GM19463 (cell line): ENCODE results near the gene ALX4.

Experiments
- ATAC-seq: cut with Tn5 transposase; IDR thresholded peaks from one replicate; pipeline ENCODE4 v1.9.1; 2021; ENCODE audit warnings: mild to moderate bottlenecking, moderate library complexity; ENCODE audit not compliant: unreplicated experiment

The ALX4 gene

DNA sequence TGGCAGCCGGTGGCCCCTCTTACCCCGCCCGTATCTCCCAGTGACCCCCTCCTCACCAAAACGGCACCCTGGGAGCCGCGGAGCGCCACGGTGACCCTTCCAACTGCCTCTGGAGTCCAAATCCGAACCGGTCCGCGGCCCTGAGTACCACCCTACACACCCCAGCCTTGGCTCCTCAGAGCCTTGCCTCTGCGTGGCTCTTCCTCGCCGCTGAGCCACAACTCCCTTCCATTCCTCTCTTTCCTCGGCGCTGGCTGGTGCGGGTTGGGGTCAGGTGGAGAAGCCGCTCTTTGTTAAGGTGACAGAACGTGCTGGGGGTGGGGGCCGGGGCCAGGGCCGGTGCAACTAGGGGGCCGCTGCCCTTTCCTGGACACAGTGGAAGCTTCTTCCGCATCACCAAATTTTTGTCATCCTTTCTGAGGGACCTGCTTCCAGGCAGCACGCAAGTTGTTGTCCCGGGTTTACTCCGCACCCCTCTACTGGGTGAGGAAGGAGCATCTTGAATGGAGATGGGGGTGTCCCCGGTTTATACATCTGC, 6.5 kb downstream of the ALX4 start:
- no peak for ATAC-seq

DNA sequence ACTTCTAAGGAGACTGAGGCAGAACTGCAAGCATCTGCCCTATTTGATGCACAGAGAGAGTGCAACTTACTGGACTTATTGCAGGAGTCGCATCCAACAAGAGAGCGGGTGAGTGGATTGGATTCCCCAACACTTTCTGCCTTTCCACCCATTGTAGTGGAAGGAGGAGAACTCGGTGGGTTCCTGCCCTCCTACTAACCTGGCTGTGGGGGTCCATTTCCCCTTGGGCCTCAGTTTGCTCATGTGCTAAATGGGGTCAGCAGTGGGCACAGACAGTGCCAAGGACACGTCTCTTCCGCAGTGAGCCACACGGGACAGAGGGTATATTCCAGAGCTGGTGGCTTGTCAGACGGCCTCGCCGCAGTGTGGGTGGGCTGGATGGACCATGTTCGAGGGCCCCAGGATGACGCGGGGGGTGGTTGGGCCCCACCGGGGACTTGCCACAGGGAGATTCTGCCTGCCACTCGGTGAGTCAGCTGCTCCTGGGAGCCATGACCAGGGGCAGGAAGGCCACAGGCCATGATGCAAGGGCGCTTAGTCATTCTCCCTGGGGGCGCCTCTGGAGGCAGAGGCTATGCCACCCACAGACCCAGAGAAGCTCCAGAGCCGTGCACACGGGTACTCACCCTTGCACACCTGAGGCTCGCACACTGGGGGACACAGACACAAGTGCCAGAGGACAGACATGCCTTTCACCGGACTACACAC, 8.2 kb downstream of the ALX4 start:
- no peak for ATAC-seq

DNA sequence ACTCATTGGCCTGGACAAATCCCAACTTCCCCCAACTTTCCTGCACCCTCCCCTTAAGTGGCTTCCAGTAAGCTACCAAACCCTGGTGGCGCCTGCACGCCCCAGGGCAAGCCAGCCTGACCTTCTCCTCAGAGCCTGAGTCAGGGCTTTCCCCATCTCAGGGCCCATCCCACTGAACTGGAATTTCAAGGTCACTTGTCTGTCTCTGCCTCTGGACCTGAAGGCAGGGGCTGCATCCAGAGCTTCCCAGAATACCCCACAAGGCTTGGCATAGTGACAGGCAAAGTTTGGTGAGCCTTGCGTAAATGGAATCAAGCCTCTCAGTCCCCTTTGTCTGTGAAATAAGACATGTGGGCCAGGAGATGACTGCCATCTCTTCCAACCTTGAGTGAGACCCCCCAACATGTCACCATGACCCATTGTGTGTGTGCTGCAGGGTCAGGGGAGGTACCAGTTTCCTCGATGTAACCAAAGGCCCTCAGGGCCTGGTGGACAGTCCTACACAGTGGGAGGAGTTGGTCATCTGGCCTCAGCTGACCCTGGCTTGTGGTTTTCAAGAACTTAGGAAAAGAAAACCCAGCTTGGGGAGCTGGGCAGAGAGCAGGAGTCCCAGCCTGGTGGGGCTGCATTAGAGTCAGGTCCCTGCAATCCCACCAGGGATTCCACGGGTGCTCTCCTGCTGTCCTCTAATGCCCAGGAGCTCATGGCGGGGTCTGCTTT, 8.9 kb downstream of the ALX4 start:
- no peak for ATAC-seq

DNA sequence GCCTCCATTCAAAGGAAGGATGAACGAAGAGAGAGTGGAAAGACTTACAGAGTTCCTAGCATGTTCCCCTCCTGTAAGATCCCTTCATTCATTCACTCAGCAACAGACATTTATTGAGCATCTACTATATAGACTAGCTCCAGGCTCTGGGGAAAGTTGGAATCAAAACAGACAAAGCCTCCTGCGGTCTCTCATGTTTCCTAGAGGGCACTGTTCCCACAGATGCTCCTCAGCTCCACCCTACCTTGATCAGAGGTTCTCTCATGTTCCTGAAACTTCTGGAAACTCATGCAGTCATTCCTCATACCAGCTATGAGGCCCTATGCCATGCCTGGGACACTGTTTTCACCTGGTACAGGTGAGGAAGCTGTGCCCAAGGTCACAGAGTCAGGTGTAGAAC, 11.1 kb downstream of the ALX4 start:
- no peak for ATAC-seq

DNA sequence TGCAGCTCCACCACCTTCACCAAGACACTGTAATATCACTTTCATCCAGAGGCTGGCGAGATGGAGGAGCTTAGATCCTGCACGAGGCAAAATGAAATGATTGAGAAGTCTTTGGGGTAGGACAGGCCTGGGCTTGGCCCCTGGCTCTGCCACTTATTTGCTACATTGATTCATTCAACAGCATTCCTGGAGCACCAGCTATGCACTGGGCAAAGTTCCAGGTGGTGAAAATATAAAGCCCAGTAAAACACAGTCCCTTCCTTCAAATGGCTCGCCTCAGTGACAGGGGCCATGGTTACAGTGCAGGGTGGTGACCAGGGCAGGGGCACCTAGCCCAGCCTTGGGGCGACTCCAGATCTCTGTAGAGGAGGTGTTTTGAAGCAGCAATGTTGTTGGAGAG, 19.7 kb downstream of the ALX4 start:
- no peak for ATAC-seq

DNA sequence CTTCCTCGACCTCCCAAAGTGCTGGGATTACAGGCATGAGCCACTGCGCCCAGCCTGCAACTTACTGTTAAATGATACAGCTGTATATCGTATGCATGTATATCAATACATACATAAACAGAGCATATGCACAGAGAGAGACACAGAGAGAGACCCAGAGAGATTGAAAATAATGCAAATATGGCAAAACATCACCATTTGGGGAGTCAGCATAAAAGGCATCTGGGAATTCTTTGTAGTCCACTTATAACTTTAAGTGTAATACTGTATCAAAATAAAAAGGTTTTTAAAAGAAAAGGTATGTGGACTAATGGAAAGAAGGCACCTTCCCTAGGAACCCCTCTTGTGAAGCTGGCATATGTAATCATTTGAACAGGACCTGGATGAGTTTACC, 21.8 kb downstream of the ALX4 start:
- ATAC-seq, result no peak

DNA sequence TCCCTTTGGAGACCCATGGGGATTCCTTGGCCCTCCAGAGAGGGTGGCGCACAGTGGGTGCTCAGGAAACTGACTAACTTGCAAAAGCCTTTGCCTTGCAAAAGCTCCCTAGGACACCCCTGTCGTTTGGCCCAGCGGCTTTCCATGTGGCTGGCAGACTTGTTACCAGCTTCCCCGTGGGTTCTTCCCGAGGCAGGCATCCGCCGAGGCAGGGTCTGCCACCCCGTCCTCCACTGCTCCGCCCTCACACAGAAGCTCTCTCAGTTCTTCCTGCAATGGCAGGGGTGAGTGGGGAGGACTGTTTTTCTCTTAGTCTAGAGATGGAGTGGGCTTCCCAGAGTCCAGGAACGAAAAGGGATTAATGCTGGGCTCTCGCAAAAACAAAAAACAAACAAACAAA, 23.0 kb downstream of the ALX4 start:
- no peak for ATAC-seq

DNA sequence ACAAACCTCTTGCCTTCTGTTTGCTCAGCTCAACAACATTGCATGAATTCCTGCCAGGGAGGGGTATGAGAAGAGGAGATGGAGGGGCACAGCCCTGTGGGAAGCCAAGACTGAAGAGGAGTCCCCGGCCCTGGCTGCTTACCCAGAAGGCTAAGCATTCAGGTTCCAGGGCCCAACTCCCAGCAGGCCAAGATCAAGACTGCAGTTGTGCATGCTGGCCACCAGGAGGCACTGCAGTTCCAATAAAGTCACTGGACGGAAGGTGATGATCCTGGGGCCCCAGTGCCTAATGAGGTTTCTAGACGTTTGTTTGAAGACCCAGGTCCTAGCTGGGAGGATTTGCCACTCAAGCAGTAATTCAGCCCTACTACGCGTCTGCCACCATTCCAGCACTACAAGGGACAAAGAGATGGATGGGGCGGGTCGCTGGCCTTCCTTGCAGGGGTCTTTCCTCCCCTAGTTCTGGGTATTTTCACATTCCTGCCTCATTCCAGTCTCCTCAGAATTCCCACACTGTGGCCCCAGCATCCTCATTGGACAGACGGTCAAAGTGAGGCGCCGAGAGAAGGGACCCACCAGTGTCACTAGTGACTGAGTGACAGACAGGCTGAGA, 23.6 kb downstream of the ALX4 start:
- ATAC-seq, result peak; percentile 66

DNA sequence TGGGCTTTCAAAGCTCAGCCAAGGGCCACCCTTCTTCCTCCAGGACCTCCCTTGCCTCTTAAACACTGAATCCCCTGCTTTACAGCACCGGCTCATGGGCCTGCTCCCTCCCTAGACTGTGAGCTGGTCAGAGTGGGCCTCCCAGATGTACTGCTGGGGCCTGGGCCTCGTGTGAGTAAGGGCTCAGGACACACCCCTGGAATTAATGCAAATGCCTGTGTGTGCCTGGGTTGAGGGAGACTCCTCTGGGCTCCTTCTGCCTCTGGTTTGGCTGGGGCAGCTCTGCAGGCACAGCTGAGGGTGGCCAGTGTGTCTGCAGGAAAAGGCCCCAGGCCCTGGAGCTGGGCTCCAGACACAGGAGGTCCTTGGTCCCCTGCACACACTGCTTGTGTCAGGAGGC, 24.2 kb downstream of the ALX4 start:
- no peak for ATAC-seq

DNA sequence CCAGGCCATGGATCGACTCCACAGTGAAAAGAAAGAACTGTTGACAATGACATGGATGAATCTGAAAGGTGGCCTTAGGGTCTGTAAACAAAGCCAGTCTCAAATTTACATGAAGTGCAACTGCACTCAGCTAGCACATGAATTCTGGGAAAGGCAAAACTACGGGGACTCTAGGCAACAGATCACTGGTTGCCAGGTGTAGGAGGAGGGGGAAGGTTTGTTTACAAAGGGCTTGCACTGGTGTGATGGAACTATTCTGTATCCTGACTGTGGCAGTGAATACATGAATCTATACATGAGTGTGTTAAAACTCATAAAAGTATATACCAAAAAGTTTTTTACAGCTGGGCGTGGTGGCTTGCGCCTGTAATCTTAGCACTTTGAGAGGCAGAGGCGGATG, 27.3 kb downstream of the ALX4 start:
- no peak for ATAC-seq

DNA sequence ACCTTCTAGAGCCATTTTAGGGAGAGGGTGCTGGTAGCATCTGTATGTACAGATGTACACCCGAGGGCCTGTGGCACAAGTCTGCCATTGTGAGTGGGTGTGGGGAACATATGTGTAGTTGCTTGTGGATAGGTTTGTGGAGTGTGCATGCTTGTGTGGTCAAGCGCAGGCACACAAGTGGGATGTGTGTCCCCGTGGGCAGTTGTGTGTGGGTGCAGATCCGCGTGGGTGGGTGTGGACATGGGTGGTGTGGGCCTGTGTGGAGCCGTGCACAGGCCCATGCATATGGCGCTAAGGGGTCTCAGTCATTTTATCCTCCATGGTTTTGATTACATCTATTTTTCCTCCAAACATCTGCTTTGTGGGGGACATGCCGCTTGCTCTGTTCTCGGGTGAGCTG, 28.8 kb downstream of the ALX4 start:
- ATAC-seq, result no peak

DNA sequence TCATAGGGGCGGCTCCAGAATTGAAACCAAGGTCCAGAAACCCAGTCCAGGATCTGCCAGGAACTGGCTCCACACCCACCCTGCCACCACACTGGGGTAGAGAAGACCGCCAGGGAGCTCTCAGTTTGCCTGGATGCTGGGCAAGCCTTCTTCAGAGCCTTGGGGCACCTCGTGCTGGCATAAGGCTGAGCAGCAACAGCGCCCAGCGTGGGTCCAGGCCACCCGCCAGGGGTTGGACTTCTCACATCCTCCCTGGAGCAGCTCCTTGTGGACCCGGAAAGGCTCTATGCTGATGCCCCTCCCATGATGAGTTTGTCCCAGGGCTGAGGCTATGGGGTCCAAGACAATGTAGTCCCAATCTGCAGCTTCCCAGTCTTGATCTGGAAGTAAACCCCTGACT, 29.7 kb downstream of the ALX4 start:
- ATAC-seq, result no peak

DNA sequence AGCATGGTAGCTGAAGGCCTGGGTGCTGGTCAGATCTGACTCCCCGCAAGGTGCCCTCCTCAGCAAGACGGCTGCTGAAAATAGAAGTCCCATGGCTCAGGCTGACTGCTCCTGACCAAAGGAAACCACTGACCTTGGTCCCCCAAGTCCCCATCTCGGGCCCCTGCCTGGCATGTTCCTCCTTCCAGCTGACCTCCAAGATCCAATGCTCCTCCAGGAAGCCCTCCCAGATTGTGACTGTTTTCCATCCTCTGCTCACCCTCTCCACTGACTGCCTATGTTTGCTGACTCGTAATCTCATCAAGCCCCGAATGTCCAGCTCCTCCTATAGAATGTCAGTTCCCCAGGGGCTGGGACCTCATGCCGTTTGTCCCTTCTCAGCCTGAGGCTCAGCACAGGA, 30.5 kb downstream of the ALX4 start:
- ATAC-seq, result no peak

DNA sequence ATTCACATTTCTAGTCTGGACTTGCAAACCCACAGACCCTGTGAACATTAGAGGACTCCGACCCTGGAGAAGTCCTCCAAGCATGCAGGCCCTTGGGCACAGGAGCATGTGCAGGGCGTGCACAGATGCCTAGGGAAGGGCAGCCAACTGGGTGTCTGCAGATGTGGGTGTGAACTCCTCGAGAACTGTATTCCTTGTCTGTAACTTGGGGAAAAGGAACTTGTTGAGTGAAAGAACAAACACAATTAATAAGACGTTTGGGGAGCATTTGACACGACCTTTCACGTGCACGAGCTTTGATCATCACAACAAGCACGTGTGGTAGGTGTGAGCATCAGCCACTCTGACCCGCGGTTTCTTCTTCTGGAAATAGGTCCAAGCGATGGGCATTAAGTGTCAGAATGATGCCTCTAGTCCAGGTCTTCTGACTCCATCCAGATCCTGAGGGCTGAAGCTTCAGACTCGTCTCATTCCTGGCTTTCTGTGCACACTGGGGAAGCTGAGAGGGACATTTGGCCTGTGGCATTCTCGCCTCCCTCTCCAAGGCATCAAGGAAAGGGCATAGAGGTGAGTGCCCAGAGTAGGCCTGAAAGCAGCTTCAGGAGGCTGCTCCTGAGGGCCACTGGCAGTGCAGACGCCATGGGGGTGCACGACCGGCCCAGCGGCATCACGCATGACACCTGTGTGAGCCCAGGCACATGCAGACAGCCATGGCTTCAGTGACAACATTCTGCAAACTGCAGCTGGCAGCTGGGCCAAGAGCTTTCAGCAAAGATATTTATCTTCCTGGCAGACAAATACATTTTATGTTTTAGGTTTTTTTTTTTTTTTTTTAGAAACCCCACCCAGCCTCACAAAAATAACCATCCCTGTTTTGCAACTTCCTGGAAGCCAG, 32.5 kb downstream of the ALX4 start:
- no peak for ATAC-seq

DNA sequence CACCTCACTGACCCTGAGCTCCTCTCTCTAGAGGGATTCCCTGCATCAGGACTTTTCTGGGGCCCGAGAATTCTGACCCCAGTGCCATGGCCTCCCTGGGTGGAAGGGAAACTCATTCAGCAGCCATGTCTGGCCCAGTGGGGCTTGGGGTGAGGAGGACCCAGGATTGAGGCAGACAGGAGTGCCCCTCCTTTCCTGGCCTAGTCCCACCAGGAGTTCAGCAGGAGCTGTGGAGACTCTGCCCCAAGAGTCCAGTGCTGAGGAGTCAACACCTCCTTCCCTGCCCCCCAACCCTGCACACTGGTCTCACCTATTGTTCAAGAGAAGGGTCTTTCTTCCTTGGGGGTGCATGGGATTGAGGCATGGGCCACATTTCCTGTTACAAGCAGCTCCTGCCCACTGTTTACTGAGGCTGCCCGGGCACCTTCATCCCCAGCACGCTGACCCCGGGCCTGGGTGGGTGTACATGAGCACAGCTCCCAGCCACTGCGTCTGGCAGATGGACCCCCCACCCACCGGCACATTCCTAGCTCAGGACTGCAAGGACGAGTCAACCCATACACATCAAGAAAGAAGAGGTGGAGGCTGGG, 33.9 kb downstream of the ALX4 start:
- no peak for ATAC-seq

DNA sequence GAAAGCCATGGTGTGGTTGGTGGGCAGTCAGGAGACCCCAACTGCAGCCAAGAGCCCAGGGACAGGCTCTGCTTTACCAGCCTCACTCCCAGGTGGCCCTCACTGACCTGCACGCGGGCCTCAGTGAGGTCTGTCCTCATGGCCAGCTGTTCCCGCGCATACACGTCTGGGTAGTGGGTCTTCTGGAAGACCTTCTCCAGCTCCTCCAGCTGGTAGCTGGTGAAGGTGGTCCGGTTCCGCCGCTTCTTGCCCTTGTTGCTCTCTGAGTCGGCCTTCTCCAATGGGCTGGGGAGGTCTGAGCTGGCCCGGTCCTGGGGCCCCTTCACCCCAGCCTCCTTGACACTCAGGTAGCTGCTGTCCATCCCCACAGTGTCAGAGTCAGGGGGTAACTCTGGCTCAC, 34.7 kb downstream of the ALX4 start:
- no peak for ATAC-seq

DNA sequence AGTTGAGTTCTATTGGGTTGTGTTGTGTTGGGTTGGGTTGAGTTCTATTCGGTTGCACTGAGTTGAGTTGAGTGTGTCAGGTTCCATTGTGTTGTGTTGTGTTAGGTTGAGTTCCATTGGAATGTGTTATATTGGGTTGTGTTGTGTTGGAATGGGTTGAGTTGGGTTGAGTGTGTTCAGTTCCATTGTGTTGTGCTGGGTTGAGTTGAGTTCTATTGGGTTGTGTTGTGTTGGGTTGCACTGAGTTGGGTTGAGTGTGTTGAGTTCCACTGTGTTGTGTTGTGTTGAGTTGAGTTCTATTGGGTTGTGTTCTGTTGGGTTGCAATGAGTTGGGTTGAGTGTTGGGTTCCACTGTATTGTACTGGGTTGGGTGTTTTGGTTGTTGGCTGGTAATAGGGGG, 35.5 kb downstream of the ALX4 start:
- ATAC-seq, result no peak

DNA sequence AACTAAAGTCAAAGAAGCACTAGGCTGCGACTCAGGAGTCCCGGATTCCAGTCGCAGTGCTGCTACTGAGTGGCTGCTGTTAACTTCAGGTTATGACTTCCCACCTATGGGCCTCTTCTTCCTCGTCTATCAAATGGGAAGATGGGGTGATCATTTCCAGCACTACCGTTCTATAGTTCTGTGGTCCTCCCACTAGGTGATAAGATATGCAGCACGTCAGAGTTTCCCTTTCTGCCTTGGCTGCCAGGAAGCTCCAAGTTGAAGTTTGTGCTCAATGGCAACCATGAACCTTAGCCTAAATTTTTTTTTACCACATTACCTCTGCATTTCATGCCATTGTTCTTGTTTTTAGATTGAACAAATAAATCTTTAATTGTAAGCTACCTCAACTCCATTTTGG, 38.7 kb downstream of the ALX4 start:
- no peak for ATAC-seq

DNA sequence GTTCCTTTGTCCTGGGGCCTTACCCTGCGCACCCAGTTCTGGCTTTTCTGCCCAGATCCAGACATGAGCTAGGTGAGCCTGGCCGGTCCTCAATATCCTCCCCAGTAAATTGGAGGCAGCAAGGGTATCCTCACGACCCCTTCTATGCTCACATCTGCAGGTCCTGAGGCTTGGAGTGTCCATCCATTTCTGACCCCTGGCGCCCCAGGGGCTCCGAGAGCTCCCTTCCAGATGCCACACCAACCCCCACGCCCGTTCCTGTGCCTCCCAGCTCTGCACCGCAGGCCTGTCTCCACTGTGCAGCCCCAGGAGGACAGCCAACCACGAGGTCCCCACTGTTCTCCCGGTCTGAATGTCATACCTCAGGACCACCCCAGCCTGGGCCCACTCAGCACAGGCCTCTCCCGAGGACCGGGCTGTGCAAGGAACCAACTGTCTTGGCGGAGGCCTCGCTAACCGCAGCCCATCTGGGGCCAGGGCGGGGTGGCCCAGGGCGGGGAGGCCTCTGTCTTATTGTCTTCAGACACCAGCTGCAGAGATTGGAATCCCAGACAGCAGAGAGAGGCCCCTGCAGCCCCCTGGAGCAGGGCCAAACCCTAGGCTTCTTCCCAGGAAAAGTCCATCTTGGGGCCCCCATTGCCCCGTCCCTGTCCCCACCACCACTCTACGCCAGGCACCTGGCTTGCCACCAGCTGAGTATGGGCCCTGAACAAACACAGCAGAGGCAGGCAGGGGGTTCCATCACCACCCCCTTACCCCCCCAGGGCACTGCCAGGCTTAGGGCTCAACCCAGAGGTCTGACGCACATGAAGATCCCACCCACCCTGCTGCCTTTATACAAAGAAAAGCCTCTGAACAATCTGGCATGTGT, 39.3 kb downstream of the ALX4 start:
- no peak for ATAC-seq
